ENCODE results near the gene SNAPC1. TPM values are rescaled to one million over a fixed set of nuclear protein-coding genes. Genes with fewer than 3 reads are reported as not detected.

Gene SNAPC1
- total and polyA plus RNA-seq, 2 of the 13 experiments (the other 11 are each of a cell fraction or from before 2014, with no cell fraction given), result 2.6 to 8.5 TPM

- TF ChIP-seq NBN (conservative IDR thresholded peaks at IDR 0.05) (no peak), ZNF556 (CRISPR knock-in tag; IDR thresholded peaks at IDR 0.05; ENCODE audit: borderline replicate concordance) (no peak), TFE3 (CRISPR knock-in tag; IDR thresholded peaks at IDR 0.05) (peak; percentile 35; the same call in 1 of the 2 replicates), RBAK (CRISPR knock-in tag; IDR thresholded peaks at IDR 0.05) (no peak), RAD21 (CRISPR knock-in tag; IDR thresholded peaks at IDR 0.05) (no peak), MTA3 (CRISPR knock-in tag; IDR thresholded peaks at IDR 0.05) (no peak), SMC3 (IDR thresholded peaks at IDR 0.05; ENCODE audit: low read length) (no peak), ZNF703 (CRISPR knock-in tag; IDR thresholded peaks at IDR 0.05; ENCODE audit: borderline replicate concordance) (no peak), ZNF891 (CRISPR knock-in tag; IDR thresholded peaks at IDR 0.05) (no peak), ZNF790 (CRISPR knock-in tag; IDR thresholded peaks at IDR 0.05; ENCODE audit: borderline replicate concordance) (0 out of 2 replicates have a peak, but pooled peaks have one; percentile 43), ZNF34 (CRISPR knock-in tag; IDR thresholded peaks at IDR 0.05; ENCODE audit: borderline replicate concordance) (no peak), ZNF672 (CRISPR knock-in tag; IDR thresholded peaks at IDR 0.05) (no peak), SMARCE1 (IDR thresholded peaks at IDR 0.05; ENCODE audit: borderline replicate concordance) (no peak), ZNF776 (CRISPR knock-in tag; IDR thresholded peaks at IDR 0.05) (peak; percentile 58; the same call in 1 of the 2 replicates), NCOA5 (CRISPR knock-in tag; IDR thresholded peaks at IDR 0.05) (no peak), HNRNPUL1 (IDR thresholded peaks at IDR 0.05; ENCODE audit: low read depth, low read length) (no peak), SALL2 (CRISPR knock-in tag; IDR thresholded peaks at IDR 0.05) (no peak), ZNF432 (CRISPR knock-in tag; IDR thresholded peaks at IDR 0.05; ENCODE audit: borderline replicate concordance) (no peak), SMYD3 (CRISPR knock-in tag; IDR thresholded peaks at IDR 0.05) (no peak), DPF2 (CRISPR knock-in tag; IDR thresholded peaks at IDR 0.05; ENCODE audit: borderline replicate concordance, low read depth) (no peak), ATF7 (IDR thresholded peaks at IDR 0.05) (no peak), ATF7 (CRISPR knock-in tag; IDR thresholded peaks at IDR 0.05) (no peak), SSRP1 (CRISPR knock-in tag; IDR thresholded peaks at IDR 0.05) (no peak)
- TF ChIP-seq, protein P1, sequence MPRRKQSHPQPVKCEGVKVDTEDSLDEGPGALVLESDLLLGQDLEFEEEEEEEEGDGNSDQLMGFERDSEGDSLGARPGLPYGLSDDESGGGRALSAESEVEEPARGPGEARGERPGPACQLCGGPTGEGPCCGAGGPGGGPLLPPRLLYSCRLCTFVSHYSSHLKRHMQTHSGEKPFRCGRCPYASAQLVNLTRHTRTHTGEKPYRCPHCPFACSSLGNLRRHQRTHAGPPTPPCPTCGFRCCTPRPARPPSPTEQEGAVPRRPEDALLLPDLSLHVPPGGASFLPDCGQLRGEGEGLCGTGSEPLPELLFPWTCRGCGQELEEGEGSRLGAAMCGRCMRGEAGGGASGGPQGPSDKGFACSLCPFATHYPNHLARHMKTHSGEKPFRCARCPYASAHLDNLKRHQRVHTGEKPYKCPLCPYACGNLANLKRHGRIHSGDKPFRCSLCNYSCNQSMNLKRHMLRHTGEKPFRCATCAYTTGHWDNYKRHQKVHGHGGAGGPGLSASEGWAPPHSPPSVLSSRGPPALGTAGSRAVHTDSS (CRISPR knock-in tag; conservative IDR thresholded peaks at IDR 0.05), result no peak
- TF ChIP-seq, protein P2, sequence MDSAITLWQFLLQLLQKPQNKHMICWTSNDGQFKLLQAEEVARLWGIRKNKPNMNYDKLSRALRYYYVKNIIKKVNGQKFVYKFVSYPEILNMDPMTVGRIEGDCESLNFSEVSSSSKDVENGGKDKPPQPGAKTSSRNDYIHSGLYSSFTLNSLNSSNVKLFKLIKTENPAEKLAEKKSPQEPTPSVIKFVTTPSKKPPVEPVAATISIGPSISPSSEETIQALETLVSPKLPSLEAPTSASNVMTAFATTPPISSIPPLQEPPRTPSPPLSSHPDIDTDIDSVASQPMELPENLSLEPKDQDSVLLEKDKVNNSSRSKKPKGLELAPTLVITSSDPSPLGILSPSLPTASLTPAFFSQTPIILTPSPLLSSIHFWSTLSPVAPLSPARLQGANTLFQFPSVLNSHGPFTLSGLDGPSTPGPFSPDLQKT (CRISPR knock-in tag; IDR thresholded peaks at IDR 0.05; ENCODE audit: borderline replicate concordance), result no peak
- TF ChIP-seq, protein P3, sequence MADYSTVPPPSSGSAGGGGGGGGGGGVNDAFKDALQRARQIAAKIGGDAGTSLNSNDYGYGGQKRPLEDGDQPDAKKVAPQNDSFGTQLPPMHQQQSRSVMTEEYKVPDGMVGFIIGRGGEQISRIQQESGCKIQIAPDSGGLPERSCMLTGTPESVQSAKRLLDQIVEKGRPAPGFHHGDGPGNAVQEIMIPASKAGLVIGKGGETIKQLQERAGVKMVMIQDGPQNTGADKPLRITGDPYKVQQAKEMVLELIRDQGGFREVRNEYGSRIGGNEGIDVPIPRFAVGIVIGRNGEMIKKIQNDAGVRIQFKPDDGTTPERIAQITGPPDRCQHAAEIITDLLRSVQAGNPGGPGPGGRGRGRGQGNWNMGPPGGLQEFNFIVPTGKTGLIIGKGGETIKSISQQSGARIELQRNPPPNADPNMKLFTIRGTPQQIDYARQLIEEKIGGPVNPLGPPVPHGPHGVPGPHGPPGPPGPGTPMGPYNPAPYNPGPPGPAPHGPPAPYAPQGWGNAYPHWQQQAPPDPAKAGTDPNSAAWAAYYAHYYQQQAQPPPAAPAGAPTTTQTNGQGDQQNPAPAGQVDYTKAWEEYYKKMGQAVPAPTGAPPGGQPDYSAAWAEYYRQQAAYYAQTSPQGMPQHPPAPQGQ (CRISPR knock-in tag; IDR thresholded peaks at IDR 0.05; ENCODE audit: borderline replicate concordance), result no peak
These were observed at the start of gene SNAPC1 (continued) for GRCh38 chr14:61761959-61762786.
